DLD1 (cell line): Measurements from ENCODE around the gene LGALS4.
"Not testable (repeated sequence)": the region's sequence is repeated elsewhere in the genome, so short reads cannot be mapped to it uniquely, and the experiment has no call there.

Source experiments
- in situ Hi-C: cut with HindIII; loops from 2 replicates; pipeline ENCODE4 v1.10.0; 2017; ENCODE audit warnings: low sequenced_read_pairs

The LGALS4 gene

GRCh38 chr19:38771569-38771968 is 41.2 kb downstream of the LGALS4 start:
- in situ Hi-C loops: not testable (repeated sequence)

- in situ Hi-C loops: not testable (repeated sequence)
Measured at GRCh38 chr19:38770949-38771275, 41.8 kb downstream of the LGALS4 start.

GRCh38 chr19:38770228-38770948 is 42.4 kb downstream of the LGALS4 start:
- in situ Hi-C loops: not testable (repeated sequence)

- in situ Hi-C loops: no loop called here
Measured at GRCh38 chr19:38769635-38770211, 43.0 kb downstream of the LGALS4 start.

GRCh38 chr19:38766276-38767047 is 46.3 kb downstream of the LGALS4 start:
- in situ Hi-C loops: no loop called here

GRCh38 chr19:38765214-38765613 is 47.5 kb downstream of the LGALS4 start:
- in situ Hi-C loops: no loop called here

GRCh38 chr19:38763795-38764220 is 48.9 kb downstream of the LGALS4 start:
- in situ Hi-C loops: no loop called here

GRCh38 chr19:38761884-38762389 is 50.8 kb downstream of the LGALS4 start:
- in situ Hi-C loops: not testable (repeated sequence)

GRCh38 chr19:38760805-38761517 is 51.8 kb downstream of the LGALS4 start:
- in situ Hi-C loops: not testable (repeated sequence)

GRCh38 chr19:38759590-38760003 is 53.1 kb downstream of the LGALS4 start:
- in situ Hi-C loops: no loop called here

- in situ Hi-C loops: not testable (repeated sequence)
Measured at GRCh38 chr19:38754196-38754595, 58.5 kb downstream of the LGALS4 start.

GRCh38 chr19:38753783-38754182 is 59.0 kb downstream of the LGALS4 start:
- in situ Hi-C loops: not testable (repeated sequence)
